Activated naive CD4-positive, alpha-beta T cell treated with anti-CD3 and anti-CD28 coated beads, Interleukin-2, amount 10 ng/mL, durations not matched to agents 7 days and 5 days (primary cell): Measurements from ENCODE around the gene ST7L.
"Not testable (repeated sequence)": the region's sequence is repeated elsewhere in the genome, so short reads cannot be mapped to it uniquely, and the experiment has no call there.

Experiments used
- CTCF ChIA-PET: fragments of 350-600 bp; sonication (Branson Sonifier 250); formaldehyde crosslinking; loops from one replicate; lab custom pipeline; 2021; ENCODE audit warnings: antibody characterized with exemption; lab: Charles Lee
- DNase-seq: peaks from one replicate; pipeline ENCODE4 v3.0.0-alpha.2; 2020
- H3K27ac Mint-ChIP-seq: one replicate; pipeline ENCODE4 v1.8.0; 2021; ENCODE audit warnings: mild to moderate bottlenecking, moderate library complexity, mixed read lengths
- H3K27me3 Mint-ChIP-seq: one replicate; pipeline ENCODE4 v1.8.0; 2021; ENCODE audit warnings: mild to moderate bottlenecking, mixed read lengths
- H3K36me3 Mint-ChIP-seq: one replicate; pipeline ENCODE4 v1.8.0; 2021; ENCODE audit warnings: mixed read lengths
- H3K4me1 Mint-ChIP-seq: one replicate; pipeline ENCODE4 v1.8.0; 2021; ENCODE audit warnings: mixed read lengths
- H3K4me3 Mint-ChIP-seq: one replicate; pipeline ENCODE4 v1.8.0; 2021; ENCODE audit warnings: mild to moderate bottlenecking, moderate library complexity, mixed read lengths
- H3K9me3 Mint-ChIP-seq: one replicate; pipeline ENCODE4 v1.8.0; 2021; ENCODE audit warnings: mixed read lengths

ST7L gene

GRCh38 chr1:112501810-112502641 lies 116.9 kb downstream of the ST7L start:
- DNase-seq = peak; percentile 70
- H3K4me3 Mint-ChIP-seq = peak overlapping the region; percentile 60
- H3K9me3 Mint-ChIP-seq = no peaks in the 10 kb centered on the region
- no peak overlapping the region for H3K27ac Mint-ChIP-seq
- no peaks in the 10 kb centered on the region for H3K36me3 Mint-ChIP-seq
- peaks cover 4% of the 10 kb centered on the region for H3K4me1 Mint-ChIP-seq
- peaks cover 74% of the 10 kb centered on the region for H3K27me3 Mint-ChIP-seq
- CTCF ChIA-PET = interaction anchor here (0.5 to 3.2 kb wide), 18 partner anchors 10 to 303 kb away, joined by 3 to 39 read pairs (median 6); partner anchors contain the start of gene MOV10

GRCh38 chr1:112496290-112496689 lies 122.7 kb downstream of the ST7L start:
- Mint-ChIP-seq H3K27ac (no peak overlapping the region), H3K36me3 (no peaks in the 10 kb centered on the region), H3K9me3 (no peaks in the 10 kb centered on the region), H3K4me1 (no peaks in the 10 kb centered on the region), H3K4me3 (no peak overlapping the region), H3K27me3 (peaks cover 47% of the 10 kb centered on the region)
- CTCF ChIA-PET = no interaction called here
- DNase-seq = no peak

- H3K9me3 Mint-ChIP-seq = no peaks in the 10 kb centered on the region
- H3K27me3 Mint-ChIP-seq = peaks cover 30% of the 10 kb centered on the region
- CTCF ChIA-PET = no interaction called here
- no peaks in the 10 kb centered on the region for H3K36me3 Mint-ChIP-seq
- no peak for DNase-seq
- H3K4me1 Mint-ChIP-seq = no peaks in the 10 kb centered on the region
- H3K4me3 Mint-ChIP-seq = no peak overlapping the region
- H3K27ac Mint-ChIP-seq = no peak overlapping the region
Measured at GRCh38 chr1:112493351-112493750, 125.6 kb downstream of the ST7L start.

- DNase-seq = no peak
- H3K9me3 Mint-ChIP-seq = no peaks in the 10 kb centered on the region
- H3K27me3 Mint-ChIP-seq = peaks cover 31% of the 10 kb centered on the region
- no peak overlapping the region for H3K4me3 Mint-ChIP-seq
- CTCF ChIA-PET = interaction anchor here (2.0 kb wide), 1 partner anchor 10 kb away, joined by 4 read pairs; no protein-coding TSS in a partner anchor
- H3K4me1 Mint-ChIP-seq = no peaks in the 10 kb centered on the region
- no peak overlapping the region for H3K27ac Mint-ChIP-seq
- H3K36me3 Mint-ChIP-seq = no peaks in the 10 kb centered on the region
Measured at GRCh38 chr1:112492076-112492475, 126.9 kb downstream of the ST7L start.

- CTCF ChIA-PET = no interaction called here
- no peaks in the 10 kb centered on the region for H3K36me3 Mint-ChIP-seq
- no peak overlapping the region for H3K27ac Mint-ChIP-seq
- peaks cover 17% of the 10 kb centered on the region for H3K27me3 Mint-ChIP-seq
- no peak overlapping the region for H3K4me3 Mint-ChIP-seq
- no peak for DNase-seq
- H3K4me1 Mint-ChIP-seq = no peaks in the 10 kb centered on the region
- no peaks in the 10 kb centered on the region for H3K9me3 Mint-ChIP-seq
Measured at GRCh38 chr1:112488141-112488540, 130.8 kb downstream of the ST7L start.

- peaks cover 19% of the 10 kb centered on the region for H3K27me3 Mint-ChIP-seq
- H3K4me3 Mint-ChIP-seq, DNase-seq, H3K36me3 Mint-ChIP-seq, CTCF ChIA-PET, H3K4me1 Mint-ChIP-seq, H3K9me3 Mint-ChIP-seq, H3K27ac Mint-ChIP-seq: not testable (repeated sequence)
Measured at GRCh38 chr1:112487686-112488085, 131.3 kb downstream of the ST7L start.

GRCh38 chr1:112486063-112486462 lies 132.9 kb downstream of the ST7L start:
- peaks cover 16% of the 10 kb centered on the region for H3K27me3 Mint-ChIP-seq
- H3K27ac Mint-ChIP-seq = not testable (repeated sequence)

GRCh38 chr1:112478314-112478713 lies 140.6 kb downstream of the ST7L start:
- Mint-ChIP-seq H3K4me1 (no peaks in the 10 kb centered on the region), H3K9me3 (peaks cover 15% of the 10 kb centered on the region), H3K36me3 (no peaks in the 10 kb centered on the region), H3K4me3 (no peak overlapping the region), H3K27ac (no peak overlapping the region), H3K27me3 (peaks cover 16% of the 10 kb centered on the region)
- CTCF ChIA-PET = no interaction called here
- DNase-seq = no peak

More at GRCh38 chr1:112486063-112486462, 132.9 kb downstream of the ST7L start:
- not testable (repeated sequence) for H3K36me3 Mint-ChIP-seq, H3K9me3 Mint-ChIP-seq, H3K4me3 Mint-ChIP-seq, DNase-seq, H3K4me1 Mint-ChIP-seq
- CTCF ChIA-PET = interaction anchor here (0.7 to 0.9 kb wide), 2 partner anchors 124 to 231 kb away, joined by 3 to 4 read pairs; no protein-coding TSS in a partner anchor

GRCh38 chr1:112477550-112477949 lies 141.4 kb downstream of the ST7L start:
- CTCF ChIA-PET = no interaction called here
- Mint-ChIP-seq H3K27ac (no peak overlapping the region), H3K4me1 (no peaks in the 10 kb centered on the region), H3K9me3 (peaks cover 15% of the 10 kb centered on the region), H3K36me3 (no peaks in the 10 kb centered on the region), H3K27me3 (peaks cover 19% of the 10 kb centered on the region), H3K4me3 (no peak overlapping the region)
- DNase-seq = no peak
